Stimulated activated CD8-positive, alpha-beta memory T cell treated with anti-CD3 and anti-CD28 coated beads, Interleukin-4, amount 100 ng/mL, for 4 hours (primary cell): ENCODE results near the gene VPS37D.
"Not testable (repeated sequence)": the region's sequence is repeated elsewhere in the genome, so short reads cannot be mapped to it uniquely, and the experiment has no call there.

ENCODE experiments used
- DNase-seq, 2 donors: peaks; one replicate each; pipeline ENCODE4 v3.0.0-alpha.2; 2020; ENCODE audit warnings: low read depth in 2 of 2, low spot score in 1 of 2

Gene VPS37D, protein sequence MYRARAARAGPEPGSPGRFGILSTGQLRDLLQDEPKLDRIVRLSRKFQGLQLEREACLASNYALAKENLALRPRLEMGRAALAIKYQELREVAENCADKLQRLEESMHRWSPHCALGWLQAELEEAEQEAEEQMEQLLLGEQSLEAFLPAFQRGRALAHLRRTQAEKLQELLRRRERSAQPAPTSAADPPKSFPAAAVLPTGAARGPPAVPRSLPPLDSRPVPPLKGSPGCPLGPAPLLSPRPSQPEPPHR

DNA sequence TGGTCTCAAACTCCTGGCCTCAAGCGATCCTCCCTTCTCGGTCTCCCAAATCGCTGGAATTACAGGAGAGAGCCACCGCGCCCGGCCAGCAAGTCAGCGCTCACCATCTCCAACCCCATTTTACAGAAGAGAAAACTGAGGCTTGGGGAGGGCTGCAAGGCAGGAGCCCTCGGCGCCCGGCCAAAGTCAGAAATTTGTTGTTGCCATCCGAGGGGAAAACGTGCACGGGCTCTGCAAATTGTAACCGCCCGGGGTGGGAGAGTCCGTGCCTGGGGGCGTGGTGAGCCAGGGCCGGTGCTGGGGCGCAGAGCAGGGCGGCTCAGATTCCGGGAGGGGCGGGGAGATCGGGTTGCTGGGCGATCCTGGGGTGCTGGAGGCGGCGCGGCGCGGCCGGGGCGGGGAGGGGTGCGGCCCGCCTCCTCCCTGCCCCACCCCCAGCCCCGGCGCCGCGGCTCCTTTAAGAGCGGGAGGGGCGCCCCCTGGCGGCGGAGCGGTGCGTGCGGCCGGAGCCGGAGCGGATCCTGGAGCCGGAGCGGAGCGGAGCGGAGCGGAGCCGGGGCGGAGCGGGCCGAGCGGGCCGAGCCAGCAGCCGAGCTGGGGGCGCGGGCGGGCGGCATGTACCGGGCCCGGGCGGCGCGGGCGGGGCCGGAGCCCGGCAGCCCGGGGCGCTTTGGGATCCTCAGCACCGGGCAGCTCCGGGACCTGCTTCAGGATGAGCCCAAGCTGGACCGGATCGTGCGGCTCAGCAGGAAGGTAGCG lies at the start of gene VPS37D:
TSS of gene VPS37D (plus strand) at position 488 of the 759 bp plus-strand sequence. CDS start at position 616, 128 bp downstream.
- peak; percentile 79 to 86 for DNase-seq

DNA sequence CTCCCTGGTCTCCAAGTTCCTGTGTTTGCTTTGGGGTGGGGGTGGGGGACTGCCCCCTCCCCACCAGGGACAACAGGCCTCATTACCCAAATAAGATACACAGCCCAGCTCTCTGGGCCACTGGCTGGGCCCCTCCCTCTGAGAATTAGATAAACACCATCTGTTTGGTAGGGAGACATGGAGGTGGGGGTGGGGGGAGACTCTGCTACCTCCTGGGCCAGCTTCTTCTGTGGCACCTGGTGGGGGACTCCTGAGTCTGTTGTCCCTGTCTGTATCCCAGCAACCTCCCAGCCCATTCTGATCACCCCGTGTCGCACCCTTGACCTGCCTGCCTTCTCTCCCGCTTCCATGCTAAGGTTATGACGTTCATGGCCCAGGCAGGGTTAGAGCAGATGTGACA lies 49.1 kb upstream of the VPS37D start:
- no peak for DNase-seq

DNA sequence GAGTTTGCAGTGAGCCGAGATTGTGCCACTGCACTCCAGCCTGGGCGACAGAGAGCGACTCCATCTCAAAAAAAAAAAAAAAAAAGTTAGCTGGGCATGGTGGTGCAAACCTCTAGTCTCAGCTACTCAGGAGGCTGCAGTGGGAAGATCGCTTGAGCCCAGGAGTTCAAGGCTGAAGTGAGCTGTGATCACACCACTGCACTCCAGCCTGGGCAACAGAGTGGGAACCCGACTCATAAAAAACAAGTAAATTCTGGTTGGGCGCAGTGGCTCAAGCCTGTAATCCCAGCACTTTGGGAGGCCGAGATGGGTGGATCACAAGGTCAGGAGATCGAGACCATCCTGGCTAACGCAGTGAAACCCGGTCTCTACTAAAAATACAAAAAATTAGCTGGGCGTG lies 48.2 kb upstream of the VPS37D start:
- not testable (repeated sequence) for DNase-seq

DNA sequence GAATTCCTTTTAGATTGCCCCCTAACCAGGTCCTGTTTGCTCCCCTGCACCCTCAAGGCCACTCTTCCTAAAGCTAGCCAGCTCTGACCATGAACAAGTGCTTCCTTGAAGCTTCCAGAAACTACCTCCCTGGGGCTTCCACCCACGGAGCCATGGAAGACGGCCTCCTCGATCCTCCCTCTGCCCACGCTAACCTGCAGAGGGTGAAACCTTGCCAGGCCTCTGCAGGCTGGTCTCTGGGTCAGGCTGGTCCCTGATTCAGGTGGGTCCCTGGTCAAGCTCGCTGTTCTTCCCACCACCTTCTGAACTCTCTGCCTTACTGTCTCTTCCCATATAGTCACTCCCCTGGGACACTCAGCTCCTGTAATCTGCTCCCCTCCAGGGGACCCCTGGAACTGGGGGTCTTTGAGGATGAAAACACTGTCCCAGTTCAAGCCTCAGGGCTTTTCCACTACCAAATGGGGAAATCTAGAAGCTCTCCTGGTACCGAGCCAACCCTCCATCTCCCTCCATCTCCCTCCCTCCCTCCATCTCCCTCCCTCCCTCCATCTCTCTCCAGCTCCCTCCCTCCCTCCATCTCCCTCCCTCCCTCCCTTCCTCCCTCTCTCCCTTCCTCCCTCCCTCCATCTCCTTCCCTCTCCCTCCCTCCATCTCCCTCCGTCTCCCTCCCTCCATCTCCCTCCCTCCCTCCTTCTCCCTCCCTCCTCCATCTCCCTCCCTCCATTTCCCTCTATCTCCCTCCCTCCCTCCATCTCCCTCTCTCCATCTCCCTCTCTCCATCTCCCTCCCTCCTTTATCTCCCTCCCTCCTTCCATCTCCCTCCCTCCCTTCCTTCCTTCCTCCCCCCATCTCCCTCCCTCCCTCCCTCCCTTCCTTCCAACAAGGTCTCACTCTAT lies 46.2 kb upstream of the VPS37D start:
- no peak for DNase-seq

- DNase-seq, result no peak
Observed at GRCh38 chr7:73622527-73622908, 45.1 kb upstream of the VPS37D start.

- DNase-seq, result no peak
Observed at GRCh38 chr7:73622909-73623797, 44.5 kb upstream of the VPS37D start.

DNA sequence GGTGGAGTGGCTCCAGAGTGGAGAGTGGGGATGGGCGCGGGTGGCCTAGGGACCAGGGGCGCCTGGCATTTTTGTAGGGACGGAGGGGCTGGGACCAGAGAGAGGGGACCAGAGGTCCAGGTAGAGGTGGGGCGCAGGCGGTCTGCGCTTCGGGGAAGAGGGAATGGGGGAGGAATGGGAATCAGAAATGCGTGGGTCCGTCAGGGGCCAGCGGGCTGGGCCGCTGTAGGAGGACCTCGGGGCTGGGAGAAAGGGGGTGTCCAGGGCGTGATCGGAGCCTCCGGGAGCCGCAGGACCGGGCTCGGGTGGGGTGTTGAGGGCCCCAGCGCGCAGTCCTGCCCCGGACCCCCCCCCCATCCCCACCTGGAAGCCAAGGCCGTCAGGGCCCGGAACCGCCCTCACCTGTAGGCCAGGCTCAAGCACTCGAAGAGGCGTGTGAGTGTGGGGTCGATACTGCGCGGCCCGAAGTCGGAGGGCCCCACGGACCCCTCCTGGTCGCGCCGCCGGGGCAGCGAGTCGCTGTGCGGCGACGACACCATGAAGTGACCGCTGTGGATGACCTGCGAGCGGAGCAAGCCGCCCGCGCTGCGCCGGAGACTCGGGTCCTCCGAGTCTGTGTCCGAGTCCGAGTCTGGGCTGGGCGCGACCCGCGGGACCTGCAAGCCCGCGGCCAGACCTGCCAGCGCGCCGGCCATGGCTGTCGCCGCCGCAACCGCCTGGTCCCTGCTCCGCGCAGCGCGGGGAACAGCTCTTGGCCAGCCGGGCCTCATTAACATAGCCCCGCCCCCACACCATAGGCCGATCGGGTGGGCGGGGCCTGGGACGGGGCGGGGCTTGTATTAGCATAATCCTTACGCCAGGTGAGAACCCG lies 43.6 kb upstream of the VPS37D start, which contains the start of gene MLXIPL:
TSS of gene MLXIPL (minus strand) at position 725 of the 871 bp plus-strand sequence. CDS start at position 695, 30 bp downstream.
- DNase-seq, result peak; percentile 5 to 26

DNA sequence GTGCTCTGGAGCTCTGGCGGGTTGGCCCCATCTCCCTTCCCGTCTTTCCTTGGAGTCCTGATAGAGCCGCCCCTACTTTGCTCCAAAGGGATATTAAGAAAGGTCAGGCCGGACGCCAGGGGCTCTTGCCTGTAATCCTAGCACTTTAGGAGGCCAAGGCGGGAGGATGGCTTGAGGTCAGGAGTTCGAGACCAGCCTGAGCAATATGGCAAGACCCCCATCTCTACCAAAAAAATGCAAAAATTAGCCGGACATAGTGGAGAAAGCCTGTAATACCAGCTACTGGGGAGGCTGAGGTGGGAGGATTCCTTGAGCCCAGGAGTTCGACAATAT lies 43.0 kb upstream of the VPS37D start:
- DNase-seq, result no peak

DNA sequence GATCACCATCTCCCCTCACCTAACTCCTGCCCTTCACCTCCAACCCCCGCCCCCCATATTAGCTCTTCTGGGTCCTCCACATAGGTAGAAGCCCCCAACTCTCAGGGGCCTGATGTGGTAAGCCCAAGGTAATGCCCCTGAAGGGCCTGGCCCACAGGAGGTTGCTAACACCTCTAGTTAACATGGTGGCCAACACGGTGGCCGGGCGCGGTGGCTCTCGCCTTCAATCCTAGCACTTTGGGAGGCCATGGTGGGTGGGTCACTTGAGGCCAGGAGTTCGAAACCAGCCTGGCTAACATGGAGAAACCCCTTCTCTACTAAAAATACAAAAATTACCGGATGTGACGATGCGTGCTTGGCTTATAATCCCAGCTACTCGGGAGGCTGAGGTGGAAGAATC lies 42.4 kb upstream of the VPS37D start:
- no peak for DNase-seq

- no peak for DNase-seq
Observed at GRCh38 chr7:73626814-73627213, 40.8 kb upstream of the VPS37D start.

DNA sequence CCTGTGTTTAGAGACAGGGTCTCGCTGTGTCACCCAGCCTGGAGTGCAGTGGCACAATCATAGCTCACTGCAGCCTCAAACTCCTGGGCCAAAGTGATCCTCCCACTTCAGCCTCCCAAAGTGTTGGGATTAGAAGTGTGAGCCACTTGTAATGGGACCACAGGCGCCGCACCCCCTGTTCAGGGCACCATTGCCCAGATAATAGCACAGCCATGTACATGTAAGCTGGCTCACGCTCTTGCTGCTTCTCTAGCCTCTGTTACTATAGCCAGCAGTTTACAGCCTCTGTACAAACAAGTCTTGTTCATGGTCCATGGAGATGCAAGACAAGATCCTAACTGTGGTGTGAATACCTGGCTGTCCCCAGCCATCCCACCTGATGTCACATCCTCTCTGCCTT lies 39.1 kb upstream of the VPS37D start:
- DNase-seq, result no peak

DNA sequence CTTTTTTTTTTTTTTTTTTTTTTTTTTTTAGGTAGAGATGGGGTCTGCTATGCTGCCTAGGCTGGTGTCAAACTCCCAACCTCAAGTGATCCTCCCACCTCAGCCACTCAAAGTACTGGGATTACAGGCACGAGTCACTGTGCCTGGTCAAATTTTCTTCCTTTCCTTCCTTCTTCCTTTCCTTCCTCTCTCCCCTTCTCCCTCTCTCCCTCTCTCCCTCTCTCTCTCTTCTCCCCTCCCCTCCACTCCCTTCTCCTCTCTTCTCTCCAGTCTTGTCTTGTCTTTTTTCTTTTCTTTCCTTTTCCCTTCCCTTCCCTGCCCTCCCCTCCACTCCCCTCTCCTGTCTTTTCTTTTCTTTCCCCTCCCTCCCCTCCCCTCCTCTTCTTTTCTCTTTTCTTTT lies 36.1 kb upstream of the VPS37D start:
- no peak for DNase-seq

GRCh38 chr7:73633323-73633722 lies 34.3 kb upstream of the VPS37D start:
- DNase-seq, result no peak

DNA sequence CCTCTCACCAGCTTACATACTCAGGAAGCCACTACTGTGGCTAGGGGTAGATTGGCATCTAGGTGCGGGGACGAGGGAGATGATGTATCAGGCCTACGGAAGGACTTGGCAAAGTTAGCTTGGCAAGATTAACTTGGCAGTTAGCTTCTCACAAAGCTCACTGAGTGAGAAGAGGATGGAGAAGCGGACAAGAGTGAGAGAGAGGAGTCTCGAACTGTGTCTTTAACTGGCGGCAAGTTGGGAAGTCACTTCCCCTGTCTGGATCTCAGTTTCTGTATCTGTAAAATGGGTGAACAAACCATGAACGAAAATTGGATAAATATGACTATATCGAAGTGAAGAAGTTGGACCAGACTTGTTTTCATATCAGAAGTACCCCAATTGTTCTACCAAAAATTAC lies 33.8 kb upstream of the VPS37D start:
- no peak for DNase-seq

DNA sequence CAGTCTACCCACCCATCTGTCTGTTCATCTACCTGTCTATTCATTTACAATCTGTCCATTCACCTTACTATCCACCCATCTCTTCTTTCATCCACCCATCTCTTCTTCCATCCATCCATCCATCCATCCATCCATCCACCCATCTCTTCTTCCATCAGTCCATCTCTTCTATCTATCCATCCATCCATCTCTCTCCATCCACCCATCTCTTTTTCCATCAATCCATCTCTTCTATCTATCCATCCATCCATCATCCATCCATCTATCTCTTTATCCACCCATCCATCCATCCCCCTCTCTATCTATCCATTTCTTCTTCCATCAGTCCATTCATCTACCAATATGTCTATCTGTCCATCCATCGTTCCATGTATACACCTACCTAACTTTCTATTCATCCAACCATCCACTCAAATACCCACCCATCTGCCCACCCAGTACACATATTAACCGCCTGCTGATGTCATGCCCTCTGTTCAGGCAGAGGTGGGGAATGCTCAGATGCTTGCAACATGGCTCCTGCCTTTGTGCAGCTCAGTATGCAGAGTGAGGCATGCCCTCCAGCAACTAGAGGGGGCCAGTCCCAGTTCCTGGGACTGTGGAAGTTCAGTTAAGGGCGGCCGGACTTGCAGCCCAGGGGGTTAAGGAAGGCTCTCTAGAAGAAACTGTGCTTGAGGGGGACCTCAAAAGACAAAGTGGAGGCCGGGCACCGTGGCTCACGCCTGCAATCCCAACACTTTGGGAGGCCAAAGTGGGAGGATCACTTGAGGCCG lies 32.0 kb upstream of the VPS37D start:
- DNase-seq, result no peak

GRCh38 chr7:73638911-73639310 lies 28.7 kb upstream of the VPS37D start:
- DNase-seq, result no peak

- DNase-seq, result no peak
Observed at GRCh38 chr7:73642834-73643233, 24.8 kb upstream of the VPS37D start.

- DNase-seq, result no peak
Observed at GRCh38 chr7:73644688-73645286, 22.8 kb upstream of the VPS37D start.
